Measurements from ENCODE around the gene MRLN.
"Not testable (repeated sequence)": the region's sequence is repeated elsewhere in the genome, so short reads cannot be mapped to it uniquely, and the experiment has no call there.

Gene MRLN

GRCh38 chr10:59753267-59753666 is at the start of gene MRLN:
Gene MRLN, minus strand, starts transcription at chr10:59753455.
- no peak for DNase-seq

DNA sequence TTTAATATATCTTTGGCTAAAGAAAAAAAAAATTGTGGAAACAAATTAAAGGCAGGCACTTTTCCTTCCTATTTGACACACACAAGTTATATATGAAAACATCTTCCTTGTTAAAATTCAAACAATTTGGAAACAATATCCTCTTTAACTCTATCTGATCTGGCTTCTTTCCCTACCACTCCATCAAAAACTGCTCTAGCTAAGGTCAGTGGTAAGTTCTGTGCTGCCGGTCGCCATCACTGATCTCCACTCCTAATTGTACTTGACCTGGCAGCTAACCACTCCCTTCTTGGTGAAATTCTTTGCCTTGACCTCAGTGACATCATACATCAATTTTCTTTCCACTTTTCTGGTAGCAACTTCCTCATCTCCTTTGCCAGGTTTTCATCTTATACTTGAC is 47.9 kb upstream of the MRLN start:
- DNase-seq, result no peak

DNA sequence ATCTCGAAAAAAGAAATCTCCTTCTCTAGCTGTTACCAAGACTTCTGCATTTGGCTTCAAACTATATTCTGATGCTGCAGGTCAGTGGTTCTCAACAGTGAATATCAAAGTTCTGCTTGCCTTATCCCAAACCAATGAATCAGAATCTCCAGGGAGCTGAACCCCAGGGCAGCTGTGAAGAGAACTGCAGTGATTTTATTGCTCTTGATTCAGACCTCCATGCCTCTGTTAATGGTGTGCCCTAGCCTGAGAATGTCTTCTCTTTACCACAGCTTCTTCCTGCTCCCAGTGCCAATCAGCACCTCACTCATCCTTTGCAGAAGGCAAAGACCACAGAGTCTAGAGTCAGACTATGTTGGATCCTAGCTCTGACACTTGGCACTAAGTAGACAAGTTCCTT is 46.2 kb upstream of the MRLN start:
- DNase-seq, result no peak

GRCh38 chr10:59793919-59794318 is 40.7 kb upstream of the MRLN start:
- no peak for DNase-seq

DNA sequence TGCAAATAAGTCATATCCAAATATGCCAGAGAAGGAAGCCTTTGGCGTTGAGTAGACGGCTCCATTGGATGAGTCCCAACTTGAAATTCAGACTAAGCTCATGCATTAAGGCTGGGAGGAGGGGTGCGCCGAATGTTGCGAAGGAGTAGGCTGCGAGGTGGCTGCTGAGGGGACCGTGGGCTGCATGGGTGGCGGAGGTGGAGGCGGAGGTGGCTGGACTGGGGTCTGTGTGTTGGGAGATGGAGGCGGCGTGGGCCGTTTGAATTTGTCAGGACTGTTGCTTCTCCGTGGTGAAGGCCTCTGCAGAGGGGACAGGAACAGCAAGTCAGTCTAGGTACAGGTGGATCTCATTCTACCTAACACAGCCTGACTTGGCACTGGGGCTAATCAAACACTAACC is 39.6 kb upstream of the MRLN start:
- no peak for DNase-seq

GRCh38 chr10:59791601-59792000 is 38.3 kb upstream of the MRLN start:
- DNase-seq, result no peak

GRCh38 chr10:59790080-59790479 is 36.8 kb upstream of the MRLN start:
- not testable (repeated sequence) for DNase-seq

GRCh38 chr10:59788914-59789313 is 35.7 kb upstream of the MRLN start:
- DNase-seq, result not testable (repeated sequence)

- DNase-seq, result not testable (repeated sequence)
Observed at GRCh38 chr10:59787032-59787431, 33.8 kb upstream of the MRLN start.

GRCh38 chr10:59785476-59785875 is 32.2 kb upstream of the MRLN start:
- DNase-seq, result not testable (repeated sequence)

DNA sequence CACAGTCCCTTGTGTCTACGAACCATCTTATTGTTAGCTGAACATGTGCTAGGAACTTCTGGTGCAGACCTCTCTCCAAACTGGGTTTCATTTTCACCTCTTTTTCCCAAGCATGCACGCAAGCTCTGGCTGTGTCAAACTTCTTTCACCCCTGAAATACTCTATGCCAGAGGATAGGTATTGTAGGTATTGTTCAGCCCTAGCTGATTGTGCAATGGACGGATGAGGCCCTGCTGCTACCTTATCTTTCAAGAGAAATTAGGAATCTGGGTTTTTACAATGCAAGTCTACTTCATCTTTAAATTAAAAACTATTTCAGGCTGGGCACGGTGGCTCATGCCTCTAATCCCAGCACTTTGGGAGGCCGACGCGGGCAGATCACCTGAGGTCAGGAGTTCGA is 28.3 kb upstream of the MRLN start:
- no peak for DNase-seq

- DNase-seq, result no peak
Observed at GRCh38 chr10:59779756-59780533, 26.7 kb upstream of the MRLN start.

- DNase-seq, result no peak
Observed at GRCh38 chr10:59774451-59774850, 21.2 kb upstream of the MRLN start.

GRCh38 chr10:59773088-59773487 is 19.8 kb upstream of the MRLN start:
- no peak for DNase-seq

DNA sequence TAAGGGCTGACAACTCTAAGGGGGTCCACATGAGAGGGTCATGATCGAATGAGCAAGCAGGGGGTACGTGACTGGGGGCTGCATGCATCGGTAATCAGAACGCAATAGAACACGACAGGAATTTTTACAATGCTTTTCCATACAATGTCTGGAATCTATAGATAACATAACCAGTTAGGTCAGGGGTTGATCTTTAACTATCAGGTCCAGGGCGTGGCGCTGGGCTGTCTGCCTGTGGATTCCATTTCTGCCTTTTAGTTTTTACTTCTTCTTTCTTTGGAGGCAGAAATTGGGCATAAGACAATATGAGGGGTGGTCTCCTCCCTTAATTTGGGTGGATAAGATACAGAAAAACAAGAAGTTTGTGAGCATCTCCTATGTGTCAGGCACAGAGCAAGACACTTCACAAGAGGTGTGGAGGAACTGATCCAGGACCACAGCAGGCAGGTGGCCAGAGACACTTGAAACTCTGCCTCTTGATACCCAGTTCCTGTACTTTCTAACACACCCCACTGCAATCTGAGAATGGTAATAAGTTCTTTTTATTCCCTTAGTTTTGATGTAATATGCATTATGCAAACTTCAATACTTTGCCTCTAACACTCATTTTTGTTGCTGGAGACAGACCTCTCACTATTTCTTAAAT is 18.0 kb upstream of the MRLN start:
- no peak for DNase-seq

GRCh38 chr10:59770689-59771088 is 17.4 kb upstream of the MRLN start:
- no peak for DNase-seq

DNA sequence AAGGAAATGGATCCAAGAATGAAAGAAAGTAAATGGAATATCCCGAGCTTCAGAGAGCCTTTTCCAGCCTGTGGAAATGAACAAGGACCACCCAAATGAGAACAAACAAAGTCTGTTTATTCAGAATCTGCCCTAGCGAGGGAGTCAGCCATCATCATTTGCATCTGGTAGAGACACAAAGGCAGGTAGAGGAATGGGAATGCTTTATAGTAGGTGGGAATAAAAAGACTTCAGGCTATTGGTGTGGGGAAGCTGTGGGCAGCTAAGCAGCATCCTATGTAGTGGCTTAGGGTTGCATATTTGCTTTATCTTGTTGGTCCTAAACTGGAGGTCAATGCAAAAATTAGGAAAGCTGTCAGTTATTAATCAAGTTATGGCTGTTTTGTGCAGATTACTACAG is 9.2 kb upstream of the MRLN start:
- no peak for DNase-seq

DNA sequence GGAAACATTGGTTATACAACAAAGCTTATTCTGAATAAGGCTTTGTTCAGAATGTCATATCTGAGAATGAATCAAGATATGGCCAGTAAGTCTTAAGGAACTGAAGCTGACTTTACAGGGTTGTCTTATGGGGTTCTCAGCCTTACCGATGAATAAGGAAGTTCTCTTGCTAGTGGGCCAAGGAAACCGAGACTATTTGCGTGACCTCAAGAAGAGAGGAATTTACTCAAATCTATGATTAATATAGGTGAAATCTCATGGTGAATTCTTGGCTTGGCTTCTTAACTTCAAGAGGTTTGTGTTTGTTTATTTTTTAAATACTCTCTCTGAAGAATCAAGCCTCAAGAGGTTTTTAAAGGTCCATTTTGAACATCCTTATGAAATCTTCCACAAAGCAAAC is 4.7 kb upstream of the MRLN start:
- no peak for DNase-seq

GRCh38 chr10:59754951-59755350 is 1.7 kb upstream of the MRLN start:
- DNase-seq, result no peak

DNA sequence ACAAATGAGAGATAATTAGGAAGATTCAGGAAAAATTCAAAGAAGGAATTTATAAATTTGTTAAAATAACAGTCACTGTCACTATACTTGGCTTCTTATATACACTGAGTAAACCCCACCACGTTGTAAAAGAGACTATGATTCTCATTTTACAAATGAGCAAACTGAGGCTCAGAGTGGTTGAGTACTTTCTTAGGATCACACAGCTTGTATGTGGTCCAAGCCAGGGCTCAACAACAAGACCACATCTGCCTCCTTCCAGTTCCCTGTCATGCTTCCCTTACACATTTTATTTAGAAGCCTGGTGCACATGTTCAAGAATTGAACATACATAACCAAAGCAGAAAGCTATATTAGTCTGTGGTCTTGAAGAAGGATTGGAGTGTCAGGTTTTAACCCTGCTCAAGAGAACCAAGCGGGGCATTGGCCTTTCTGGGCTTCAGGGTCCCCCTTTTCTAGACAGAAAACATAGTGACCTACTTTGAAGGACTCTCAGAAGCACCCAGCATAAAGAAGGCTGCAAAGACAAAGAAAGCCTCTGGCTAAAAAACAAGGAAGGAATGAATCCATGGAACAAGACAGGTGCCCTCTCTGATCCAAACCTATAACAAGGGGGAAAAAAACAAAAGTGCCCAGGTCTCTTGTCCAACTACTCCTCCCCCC is 846 bp downstream of the MRLN start:
- no peak for DNase-seq

GRCh38 chr10:59750155-59750945 is 2.9 kb downstream of the MRLN start:
- peak in 1 of 51 donors; percentile 2 for DNase-seq

GRCh38 chr10:59748834-59749233 is 4.4 kb downstream of the MRLN start:
- DNase-seq, result no peak
